GM21515 (cell line): ENCODE data around the gene GNB2.
"Not testable (repeated sequence)": the region's sequence is repeated elsewhere in the genome, so short reads cannot be mapped to it uniquely, and the experiment has no call there.

Experiments
- ATAC-seq: cut with Tn5 transposase; IDR thresholded peaks from one replicate; pipeline ENCODE4 v1.9.1; 2021; ENCODE audit not compliant: unreplicated experiment

Gene GNB2

DNA sequence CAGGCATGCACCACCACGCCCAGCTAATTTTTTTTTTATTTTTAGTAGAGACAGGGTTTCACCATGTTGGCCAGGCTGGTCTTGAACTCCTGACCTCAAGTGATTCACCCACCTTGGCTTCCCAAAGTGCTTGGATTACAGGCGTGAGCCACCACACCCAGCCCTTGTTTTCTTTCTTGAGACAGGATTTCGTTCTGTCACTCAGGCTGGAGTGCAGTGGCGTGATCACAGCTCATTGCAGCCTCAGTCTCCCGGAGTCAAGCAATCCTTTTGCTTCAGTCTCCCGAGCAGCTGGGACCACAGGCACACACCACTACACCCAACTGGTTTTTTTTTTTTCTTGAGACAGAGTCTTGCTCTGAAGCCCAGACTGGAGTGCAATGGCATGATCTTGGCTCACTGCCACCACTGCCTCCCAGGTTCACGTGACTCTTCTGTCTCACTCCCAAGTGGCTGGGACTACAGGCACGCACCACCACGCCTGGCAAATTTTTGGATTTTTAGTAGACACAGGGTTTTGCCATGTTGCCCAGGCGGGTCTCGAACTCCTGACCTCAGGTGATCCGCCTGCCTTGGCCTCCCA lies 11.3 kb upstream of the GNB2 start:
- ATAC-seq: not testable (repeated sequence)

DNA sequence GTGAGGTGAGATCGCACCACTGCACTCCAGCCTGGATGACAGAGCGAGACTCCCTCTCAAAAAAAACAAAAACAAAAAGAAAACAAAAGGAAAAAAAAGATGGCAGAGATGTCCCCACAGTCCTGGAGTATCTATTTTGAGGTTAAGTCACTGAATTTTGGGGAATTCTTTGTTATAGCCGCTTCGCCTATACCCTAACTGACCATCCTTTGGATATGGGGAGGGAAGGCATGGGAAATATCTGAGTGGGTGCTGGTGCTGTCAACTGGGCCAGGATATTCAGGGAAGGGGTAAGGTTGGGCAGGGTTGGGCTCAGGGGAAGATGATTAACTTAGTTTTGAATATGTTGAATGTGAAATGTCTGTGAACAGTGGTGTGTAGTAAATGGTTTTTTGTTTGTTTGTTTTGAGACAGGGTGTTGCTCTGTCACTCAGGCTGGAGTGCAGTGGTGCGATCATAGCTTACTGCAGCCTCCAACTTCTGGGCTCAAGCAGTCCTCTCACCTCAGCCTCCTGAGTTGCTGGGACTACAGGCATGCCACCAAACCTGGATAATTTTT lies 8.3 kb upstream of the GNB2 start:
- ATAC-seq: no peak

- no peak for ATAC-seq
Measured at GRCh38 chr7:100667331-100668068, 6.0 kb upstream of the GNB2 start.

GRCh38 chr7:100668069-100668449 lies 5.5 kb upstream of the GNB2 start:
- ATAC-seq: no peak

DNA sequence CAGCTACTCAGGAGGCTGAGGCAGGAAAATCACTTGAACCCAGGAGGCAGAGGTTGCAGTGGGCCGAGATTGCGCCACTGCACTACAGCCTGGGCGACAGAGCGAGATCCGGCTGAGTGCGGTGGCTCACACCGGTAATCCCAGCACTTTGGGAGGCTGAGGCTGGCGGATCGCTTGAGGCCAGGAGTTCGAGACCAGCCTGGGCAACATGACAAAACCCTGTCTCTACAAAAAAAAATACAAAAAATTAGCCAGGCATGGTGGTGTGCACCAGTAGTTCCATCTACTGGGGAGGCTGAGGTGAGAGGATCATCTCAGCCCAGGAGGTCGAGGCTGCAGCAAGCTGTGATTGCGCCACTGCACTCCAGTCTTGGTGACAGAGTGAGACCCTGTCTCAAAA lies 4.4 kb upstream of the GNB2 start:
- ATAC-seq: not testable (repeated sequence)

GRCh38 chr7:100670074-100670473 lies 3.5 kb upstream of the GNB2 start:
- no peak for ATAC-seq

- ATAC-seq: no peak
Measured at GRCh38 chr7:100671353-100672327, 1.9 kb upstream of the GNB2 start.

DNA sequence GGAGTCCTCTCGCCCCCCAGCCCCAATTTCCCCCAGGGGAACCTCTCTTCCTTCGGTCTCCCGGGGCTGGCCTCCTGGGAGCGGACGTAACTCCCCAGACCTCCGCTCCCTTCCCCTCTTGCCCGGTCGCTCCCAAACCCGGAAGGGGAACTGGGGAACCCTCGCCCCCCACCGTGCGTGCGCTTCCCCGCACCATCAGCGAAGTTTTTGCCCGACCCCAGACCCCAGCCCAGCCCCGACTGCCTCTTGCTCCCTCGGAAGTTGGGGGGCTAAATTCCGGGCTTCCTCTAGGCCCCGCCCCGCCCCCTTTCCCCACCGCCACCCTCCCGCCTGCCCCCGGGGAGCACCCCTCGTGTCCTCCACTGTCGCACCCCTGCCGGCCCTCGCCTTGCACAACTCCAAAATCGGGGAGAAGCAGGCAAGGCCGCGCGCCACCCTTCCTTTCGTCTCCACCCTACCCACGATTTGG lies 436 bp downstream of the GNB2 start:
- no peak for ATAC-seq

DNA sequence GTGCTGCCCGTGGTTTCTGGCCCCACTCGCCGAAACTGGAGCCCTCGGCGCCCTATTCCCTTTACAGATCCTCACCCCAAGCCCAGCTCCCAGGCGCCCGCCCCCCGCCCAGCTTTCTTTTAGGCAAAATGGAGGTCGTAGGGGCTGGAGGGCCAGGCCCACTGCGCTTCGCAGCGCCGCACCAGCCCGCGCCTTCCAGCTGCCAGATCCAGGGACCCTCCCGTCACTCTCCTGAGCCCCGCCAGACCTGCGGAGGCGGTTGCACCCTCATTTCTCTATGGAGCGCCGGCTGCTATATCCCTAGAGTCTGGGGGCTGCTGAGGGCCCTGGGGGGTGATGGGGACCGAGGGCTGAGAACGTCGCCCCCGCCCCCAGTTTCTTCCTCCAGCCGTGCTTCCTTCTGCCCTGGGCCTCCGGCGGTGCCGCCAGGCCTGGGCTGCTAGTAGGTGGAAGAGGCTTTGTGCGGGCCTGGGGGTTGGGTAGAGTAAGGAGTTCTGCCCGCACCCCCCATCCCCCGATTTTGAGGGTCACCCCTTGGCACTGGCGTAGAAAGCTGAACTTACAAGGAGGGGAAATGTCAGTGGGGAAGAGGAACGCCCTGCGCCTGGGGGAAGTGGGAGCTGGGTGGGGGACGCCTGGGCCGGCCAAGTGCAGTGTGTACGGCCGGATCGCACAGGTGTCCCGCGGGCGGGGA lies 1.0 kb downstream of the GNB2 start:
- no peak for ATAC-seq

DNA sequence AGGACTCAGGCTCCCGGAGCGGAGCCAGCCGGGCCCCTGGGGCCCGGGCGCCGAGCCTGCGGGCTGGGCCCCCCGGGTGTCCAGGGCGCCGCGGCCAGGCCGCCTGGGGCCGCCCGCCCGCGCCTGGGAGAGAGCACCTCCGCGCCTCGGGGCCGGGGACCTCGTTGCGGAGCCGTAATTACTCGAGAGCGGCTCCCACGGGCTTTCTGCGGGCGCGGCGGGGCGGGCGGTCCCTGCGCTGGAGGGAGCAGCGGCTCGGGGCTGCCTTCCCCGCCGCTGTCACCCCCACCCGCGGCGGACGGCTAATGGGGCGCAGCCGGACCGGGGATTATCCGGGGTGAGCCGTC lies 1.5 kb downstream of the GNB2 start:
- ATAC-seq: no peak

- peak; percentile 28 for ATAC-seq
Measured at GRCh38 chr7:100675581-100676350, 2.2 kb downstream of the GNB2 start.

- no peak for ATAC-seq
Measured at GRCh38 chr7:100676501-100677306, 3.2 kb downstream of the GNB2 start.

DNA sequence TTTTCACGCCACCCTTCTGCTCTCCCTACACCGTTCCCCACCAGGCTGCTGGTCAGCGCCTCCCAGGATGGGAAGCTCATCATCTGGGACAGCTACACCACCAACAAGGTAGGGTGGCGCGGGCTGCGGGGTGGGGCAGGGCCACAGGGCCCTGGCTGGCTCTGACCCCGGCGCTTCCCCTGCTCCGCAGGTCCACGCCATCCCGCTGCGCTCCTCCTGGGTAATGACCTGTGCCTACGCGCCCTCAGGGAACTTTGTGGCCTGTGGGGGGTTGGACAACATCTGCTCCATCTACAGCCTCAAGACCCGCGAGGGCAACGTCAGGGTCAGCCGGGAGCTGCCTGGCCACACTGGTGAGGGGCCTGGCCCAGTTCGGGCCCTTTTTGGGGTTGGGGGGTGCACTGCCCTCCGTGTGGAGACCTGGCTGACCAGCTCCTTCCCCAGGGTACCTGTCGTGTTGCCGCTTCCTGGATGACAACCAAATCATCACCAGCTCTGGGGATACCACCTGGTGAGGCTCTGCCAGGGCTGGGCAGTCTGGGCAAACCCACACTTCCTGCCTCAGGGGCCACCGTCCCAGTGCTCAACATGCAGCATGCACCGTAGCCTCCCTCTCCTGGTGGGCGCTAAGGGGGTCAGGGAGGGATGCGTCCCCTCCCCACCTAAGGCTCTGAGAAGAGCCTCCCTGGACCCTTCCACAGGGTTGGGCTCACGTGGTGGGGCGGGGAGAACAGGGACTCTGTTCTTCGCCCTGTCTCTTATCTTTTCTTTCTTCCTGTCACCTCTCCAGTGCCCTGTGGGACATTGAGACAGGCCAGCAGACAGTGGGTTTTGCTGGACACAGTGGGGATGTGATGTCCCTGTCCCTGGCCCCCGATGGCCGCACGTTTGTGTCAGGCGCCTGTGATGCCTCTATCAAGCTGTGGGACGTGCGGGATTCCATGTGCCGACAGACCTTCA lies 4.0 kb downstream of the GNB2 start:
- ATAC-seq: no peak

- no peak for ATAC-seq
Measured at GRCh38 chr7:100678291-100678984, 4.9 kb downstream of the GNB2 start.

- no peak for ATAC-seq
Measured at GRCh38 chr7:100679129-100679926, 5.8 kb downstream of the GNB2 start.

GRCh38 chr7:100679927-100680575 lies 6.5 kb downstream of the GNB2 start:
- no peak for ATAC-seq
